Mesothelial cell of epicardium (in vitro differentiated cells): Measurements from ENCODE around the gene MVB12B. TPM values are rescaled to one million over a fixed set of nuclear protein-coding genes. Genes with fewer than 3 reads are reported as not detected.

ENCODE experiments used
- DNase-seq, 2 experiments: peaks; one replicate each; pipeline ENCODE4 v3.0.0; 2021; ENCODE audit warnings: low spot score in 2 of 2; ENCODE audit not compliant: unreplicated experiment in 2 of 2
- H3K27ac Mint-ChIP-seq: 2 replicates; pipeline ENCODE4 v1.8.0; 2021; ENCODE audit warnings: mixed read lengths
- H3K27me3 Mint-ChIP-seq: 2 replicates; pipeline ENCODE4 v1.8.0; 2021; ENCODE audit warnings: low read depth, mixed read lengths
- H3K36me3 Mint-ChIP-seq: 2 replicates; pipeline ENCODE4 v1.8.0; 2021; ENCODE audit warnings: mixed read lengths
- H3K4me1 Mint-ChIP-seq: 2 replicates; pipeline ENCODE4 v1.8.0; 2021; ENCODE audit warnings: mixed read lengths
- H3K4me3 Mint-ChIP-seq: 2 replicates; pipeline ENCODE4 v1.8.0; 2021; ENCODE audit warnings: mild to moderate bottlenecking, moderate library complexity, mixed read lengths
- H3K9me3 Mint-ChIP-seq: 2 replicates; pipeline ENCODE4 v1.8.0; 2021; ENCODE audit warnings: mixed read lengths
- total RNA-seq: library from RNA; stranded (reverse); gene quantifications from 3 replicates; pipeline ENCODE4 v1.2.1, GENCODE V29; 2021
- TF ChIP-seq, protein P1 (sequence below): fragments of 200-600 bp; sonication (generic); IDR thresholded peaks from one replicate; pipeline ENCODE4 v1.5.0; 2021; ENCODE audit warnings: antibody characterized with exemption; ENCODE audit not compliant: unreplicated experiment

The MVB12B gene
- total RNA-seq, 1 donor from 2014 or later = 43.7 TPM

- TF ChIP-seq, protein P1, sequence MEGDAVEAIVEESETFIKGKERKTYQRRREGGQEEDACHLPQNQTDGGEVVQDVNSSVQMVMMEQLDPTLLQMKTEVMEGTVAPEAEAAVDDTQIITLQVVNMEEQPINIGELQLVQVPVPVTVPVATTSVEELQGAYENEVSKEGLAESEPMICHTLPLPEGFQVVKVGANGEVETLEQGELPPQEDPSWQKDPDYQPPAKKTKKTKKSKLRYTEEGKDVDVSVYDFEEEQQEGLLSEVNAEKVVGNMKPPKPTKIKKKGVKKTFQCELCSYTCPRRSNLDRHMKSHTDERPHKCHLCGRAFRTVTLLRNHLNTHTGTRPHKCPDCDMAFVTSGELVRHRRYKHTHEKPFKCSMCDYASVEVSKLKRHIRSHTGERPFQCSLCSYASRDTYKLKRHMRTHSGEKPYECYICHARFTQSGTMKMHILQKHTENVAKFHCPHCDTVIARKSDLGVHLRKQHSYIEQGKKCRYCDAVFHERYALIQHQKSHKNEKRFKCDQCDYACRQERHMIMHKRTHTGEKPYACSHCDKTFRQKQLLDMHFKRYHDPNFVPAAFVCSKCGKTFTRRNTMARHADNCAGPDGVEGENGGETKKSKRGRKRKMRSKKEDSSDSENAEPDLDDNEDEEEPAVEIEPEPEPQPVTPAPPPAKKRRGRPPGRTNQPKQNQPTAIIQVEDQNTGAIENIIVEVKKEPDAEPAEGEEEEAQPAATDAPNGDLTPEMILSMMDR = no peak
- DNase-seq = no peak
- H3K9me3 Mint-ChIP-seq = no peaks in the 10 kb centered on the region
- H3K27me3 Mint-ChIP-seq = no peaks in the 10 kb centered on the region
- peaks cover 6% of the 10 kb centered on the region for H3K4me1 Mint-ChIP-seq
- H3K36me3 Mint-ChIP-seq = peaks cover 26% of the 10 kb centered on the region
- no peak overlapping the region for H3K27ac Mint-ChIP-seq
- H3K4me3 Mint-ChIP-seq = no peak overlapping the region
Observed at GRCh38 chr9:126394802-126395201, 68.2 kb downstream of the MVB12B start.

DNA sequence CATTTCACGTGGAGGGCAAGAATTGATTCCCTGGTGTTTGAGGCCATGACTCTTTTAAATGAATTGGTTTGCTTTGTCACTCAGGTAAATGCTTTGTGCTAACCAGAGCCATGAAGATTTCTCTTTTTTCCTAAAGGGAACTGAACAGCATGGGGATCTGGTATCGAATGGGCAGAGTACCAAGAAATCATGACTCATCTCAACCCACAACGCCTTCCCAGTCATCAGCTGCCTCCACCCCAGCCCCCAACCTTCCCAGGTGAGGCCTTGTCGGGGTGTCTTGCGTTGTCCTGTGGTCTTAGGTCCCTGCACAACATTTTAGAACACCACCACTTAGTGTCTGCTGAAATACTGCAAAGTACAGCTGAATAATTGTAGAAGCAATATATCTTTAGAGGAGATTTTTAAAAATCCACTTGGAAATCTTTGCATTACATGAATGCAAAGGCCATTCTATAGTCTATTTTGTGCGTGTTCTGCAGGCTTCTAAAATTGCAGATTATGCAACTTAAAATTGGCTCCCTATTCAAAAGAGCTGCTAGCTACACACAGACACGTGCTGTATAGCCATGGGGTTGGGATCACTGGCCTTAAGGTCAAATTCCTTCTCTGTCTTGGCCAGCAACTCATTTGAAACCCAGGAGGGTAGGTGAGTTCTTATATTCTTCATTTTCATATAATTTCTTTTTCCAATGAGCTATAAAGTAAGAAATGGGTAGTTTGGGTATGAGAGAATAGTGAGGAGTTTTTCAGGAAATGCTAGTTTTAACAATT, 69.0 kb downstream of the MVB12B start:
- H3K4me3 Mint-ChIP-seq = no peak overlapping the region
- H3K36me3 Mint-ChIP-seq = peaks cover 25% of the 10 kb centered on the region
- no peak overlapping the region for H3K27ac Mint-ChIP-seq
- H3K27me3 Mint-ChIP-seq = no peaks in the 10 kb centered on the region
- TF ChIP-seq, protein P1 = no peak
- DNase-seq = no peak
- peaks cover 6% of the 10 kb centered on the region for H3K4me1 Mint-ChIP-seq
- H3K9me3 Mint-ChIP-seq = no peaks in the 10 kb centered on the region

- no peaks in the 10 kb centered on the region for H3K9me3 Mint-ChIP-seq
- TF ChIP-seq, protein P1 = peak; percentile 57
- peaks cover 6% of the 10 kb centered on the region for H3K4me1 Mint-ChIP-seq
- DNase-seq = no peak
- no peak overlapping the region for H3K4me3 Mint-ChIP-seq
- H3K27me3 Mint-ChIP-seq = no peaks in the 10 kb centered on the region
- H3K36me3 Mint-ChIP-seq = peaks cover 30% of the 10 kb centered on the region
- no peak overlapping the region for H3K27ac Mint-ChIP-seq
Observed at GRCh38 chr9:126397056-126397455, 70.4 kb downstream of the MVB12B start.

GRCh38 chr9:126398403-126399058, 71.9 kb downstream of the MVB12B start:
- Mint-ChIP-seq H3K27me3 (no peaks in the 10 kb centered on the region), H3K4me1 (peaks cover 6% of the 10 kb centered on the region), H3K36me3 (peaks cover 24% of the 10 kb centered on the region), H3K27ac (no peak overlapping the region), H3K9me3 (no peaks in the 10 kb centered on the region), H3K4me3 (no peak overlapping the region)
- TF ChIP-seq, protein P1 = peak; percentile 86
- DNase-seq = peak; percentile 66 to 94

- peaks cover 6% of the 10 kb centered on the region for H3K4me1 Mint-ChIP-seq
- TF ChIP-seq, protein P1 = no peak
- peaks cover 24% of the 10 kb centered on the region for H3K36me3 Mint-ChIP-seq
- no peak overlapping the region for H3K27ac Mint-ChIP-seq
- H3K27me3 Mint-ChIP-seq = no peaks in the 10 kb centered on the region
- DNase-seq = no peak
- no peaks in the 10 kb centered on the region for H3K9me3 Mint-ChIP-seq
- no peak overlapping the region for H3K4me3 Mint-ChIP-seq
Observed at GRCh38 chr9:126399251-126399650, 72.6 kb downstream of the MVB12B start.
